Activated CD4-positive, alpha-beta T cell treated with anti-CD3 and anti-CD28 coated beads, Interleukin-2, Interleukin-6, amounts not matched to agents 100 ng/mL and 50 ng/mL, durations not matched to agents 16 hours and 8 hours (primary cell): Measurements from ENCODE around the gene GPD2.

Source experiments
- DNase-seq: peaks from one replicate; pipeline ENCODE4 v3.0.0-alpha.2; 2020

Gene GPD2

GRCh38 chr2:156435718-156436496, at the start of gene GPD2:
Gene GPD2 (plus strand): TSS chr2:156436379. CDS start chr2:156476106, 39,727 bp downstream.
- DNase-seq, result peak; percentile 68

GRCh38 chr2:156394033-156394741, 42.0 kb upstream of the GPD2 start:
- DNase-seq, result no peak

GRCh38 chr2:156396126-156396525, 40.1 kb upstream of the GPD2 start:
- no peak for DNase-seq

- DNase-seq, result no peak
Measured at GRCh38 chr2:156397229-156397628, 39.0 kb upstream of the GPD2 start.

GRCh38 chr2:156398176-156398575, 38.0 kb upstream of the GPD2 start:
- DNase-seq, result peak; percentile 11

GRCh38 chr2:156399224-156399949, 36.8 kb upstream of the GPD2 start:
- DNase-seq, result peak; percentile 17

GRCh38 chr2:156399950-156400705, 36.1 kb upstream of the GPD2 start:
- peak; percentile 83 for DNase-seq

- DNase-seq, result peak; percentile 86
Measured at GRCh38 chr2:156400706-156401678, 35.2 kb upstream of the GPD2 start.

- DNase-seq, result no peak
Measured at GRCh38 chr2:156401861-156402260, 34.3 kb upstream of the GPD2 start.

- peak; percentile 5 for DNase-seq
Measured at GRCh38 chr2:156405586-156405985, 30.6 kb upstream of the GPD2 start.

- DNase-seq, result no peak
Measured at GRCh38 chr2:156411835-156412234, 24.3 kb upstream of the GPD2 start.

- no peak for DNase-seq
Measured at GRCh38 chr2:156421851-156422250, 14.3 kb upstream of the GPD2 start.

- DNase-seq, result no peak
Measured at GRCh38 chr2:156423674-156424282, 12.4 kb upstream of the GPD2 start.

- no peak for DNase-seq
Measured at GRCh38 chr2:156427074-156427473, 9.1 kb upstream of the GPD2 start.

GRCh38 chr2:156429211-156429610, 7.0 kb upstream of the GPD2 start:
- no peak for DNase-seq

GRCh38 chr2:156430236-156430979, 5.8 kb upstream of the GPD2 start:
- DNase-seq, result no peak

GRCh38 chr2:156430980-156431358, 5.2 kb upstream of the GPD2 start:
- DNase-seq, result peak; percentile 38

- no peak for DNase-seq
Measured at GRCh38 chr2:156434461-156435291, 1.5 kb upstream of the GPD2 start.

- DNase-seq, result no peak
Measured at GRCh38 chr2:156435396-156435717, 822 bp upstream of the GPD2 start.
